Testis (tissue), 5 donors: Measurements from ENCODE around the gene PCDHB8. TPM values are rescaled to one million over a fixed set of nuclear protein-coding genes. Genes with fewer than 3 reads are reported as not detected.
"Not testable (repeated sequence)": the region's sequence is repeated elsewhere in the genome, so short reads cannot be mapped to it uniquely, and the experiment has no call there.

Experiments used
- DNase-seq: peaks from one replicate; pipeline ENCODE4 v3.0.0-alpha.2; 2019
- H3K27ac ChIP-seq, 2 donors: fragments of 200-600 bp; sonication (generic); one replicate each; pipeline ENCODE4 v1.5.1; 2019
- H3K27me3 ChIP-seq: fragments of 200-600 bp; sonication (generic); one replicate; pipeline ENCODE4 v1.5.1; 2019
- H3K36me3 ChIP-seq: fragments of 200-600 bp; sonication (generic); one replicate; pipeline ENCODE4 v1.5.1; 2017; ENCODE audit warnings: low read depth; ENCODE audit errors: missing control alignments
- H3K4me1 ChIP-seq: fragments of 200-600 bp; sonication (generic); one replicate; pipeline ENCODE4 v1.5.1; 2019
- H3K4me3 ChIP-seq, 2 donors: fragments of 200-600 bp; sonication (generic); one replicate each; pipeline ENCODE4 v1.5.1; 2017 to 2019
- H3K9me3 ChIP-seq: fragments of 200-600 bp; sonication (generic); one replicate; pipeline ENCODE4 v1.5.1; 2017
- CTCF ChIP-seq, 3 experiments: fragments of 450-650 bp in 2 of 3; fragments of 200-600 bp in 1 of 3; sonication (generic) in 1 of 3; IDR thresholded peaks; one replicate each; pipeline ENCODE4 v1.5.1; 2016 to 2019; ENCODE audit warnings: antibody characterized with exemption in 3 of 3, mild to moderate bottlenecking in 2 of 3, moderate library complexity in 1 of 3
- POLR2A ChIP-seq: fragments of 450-650 bp; IDR thresholded peaks from one replicate; pipeline ENCODE4 v1.6.1; 2017; ENCODE audit warnings: antibody characterized with exemption, mild to moderate bottlenecking, moderate library complexity
- WGBS, 2 donors: methylation state at CpG; one replicate each; pipeline ENCODE4 v1.1.5; 2018; 5-methylcytosine and 5-hydroxymethylcytosine counted together
- intact Hi-C: fragments of 100-400 bp; cut with DNase I; formaldehyde crosslinking; loops from one replicate; pipeline ENCODE4 v1.15.1; 2023; ENCODE audit warnings: low total_unique reads
- long read RNA-seq, 2 donors: transcript quantifications; one replicate each; lab custom pipeline, GENCODE V29; 2026
- polyA plus RNA-seq: library from polyadenylated mRNA; stranded (reverse); fragments of 350-450 nt; fragmentation: Illumina TruSeq; extraction: RNeasy Lipid Tissue Mini Kit (QIAGEN cat#74804); gene quantifications from one replicate; pipeline ENCODE4 v1.2.3, GENCODE V29; 2014; ENCODE audit warnings: low read depth, low replicate concordance; ENCODE audit not compliant: insufficient read depth
- total RNA-seq, 2 donors: library from RNA; depleted of rRNA; stranded (reverse); fragments of >200 nt; gene quantifications; one replicate each; pipeline ENCODE4 v1.2.3, GENCODE V29; 2016

Gene PCDHB8
- total RNA-seq (1 to 10 TPM; 3.8 to 4.3 TPM), polyA plus RNA-seq (2.1 TPM)
- long read RNA-seq, donor 1: 0 reads
- long read RNA-seq, donor 2, partial matches to known transcripts: 0 of 1 reads
- long read RNA-seq, donor 2, other reads (novel, unspliced or antisense): 0 of 1 reads

- H3K27ac ChIP-seq, H3K4me3 ChIP-seq, H3K4me1 ChIP-seq, H3K27me3 ChIP-seq, H3K36me3 ChIP-seq, H3K9me3 ChIP-seq, intact Hi-C loops: not testable (repeated sequence)
- peak; percentile 78 for DNase-seq
- peak in 1 of 3 experiments; percentile 20 for TF ChIP-seq CTCF (IDR thresholded peaks at IDR 0.05)
- WGBS, 2 donors: 19 to 26% methylated on average over 14 to 15 of the region's 18 CpGs
Measured at GRCh38 chr5:141177577-141178191, at the start of gene PCDHB8. Gene PCDHB8, plus strand, starts transcription at chr5:141177790. Its CDS starts 245 bp downstream, at chr5:141178035.

GRCh38 chr5:141135030-141135717 lies 42.4 kb upstream of the PCDHB8 start, which contains the start of gene PCDHB5:
Gene PCDHB5, plus strand, starts transcription at chr5:141135206. Its CDS starts 229 bp downstream, at chr5:141135435.
- no peaks in the 10 kb centered on the region for H3K9me3 ChIP-seq
- peak within 1 kb of the TSS; percentile 57 for H3K4me3 ChIP-seq
- H3K36me3 ChIP-seq: no peaks in the 10 kb centered on the region
- peak; percentile 88 for DNase-seq
- 14% methylated on average over 22 of the region's 22 CpGs for WGBS, 2 donors
- no peaks in the 10 kb centered on the region for H3K27me3 ChIP-seq
- TF ChIP-seq CTCF (IDR thresholded peaks at IDR 0.05) (peak; percentile 55 to 69 (median 65)), POLR2A (no peak)
- H3K27ac ChIP-seq: peak within 1 kb of the TSS in 1 of 2 donors; percentile 46
- peaks cover 3% of the 10 kb centered on the region for H3K4me1 ChIP-seq
- intact Hi-C loops: no loop called here

GRCh38 chr5:141135718-141136266 lies 41.8 kb upstream of the PCDHB8 start:
- peaks cover 3% of the 10 kb centered on the region for H3K4me1 ChIP-seq

GRCh38 chr5:141137346-141137745 lies 40.2 kb upstream of the PCDHB8 start:
- WGBS, 2 donors: 39 to 49% methylated on average over 26 to 33 of the region's 34 CpGs
- H3K9me3 ChIP-seq: not testable (repeated sequence)

More at GRCh38 chr5:141135718-141136266, 41.8 kb upstream of the PCDHB8 start:
- TF ChIP-seq CTCF (IDR thresholded peaks at IDR 0.05) (no peak), POLR2A (no peak)
- no peak overlapping the region for H3K27ac ChIP-seq
- no peaks in the 10 kb centered on the region for H3K27me3 ChIP-seq
- intact Hi-C loops: no loop called here
- H3K36me3 ChIP-seq: no peaks in the 10 kb centered on the region
- H3K9me3 ChIP-seq: no peaks in the 10 kb centered on the region
- WGBS, 2 donors: 26 to 41% methylated on average over 19 of the region's 19 CpGs
- H3K4me3 ChIP-seq: peak overlapping the region; percentile 57
- DNase-seq: no peak

GRCh38 chr5:141149812-141150211 lies 27.8 kb upstream of the PCDHB8 start, which contains the start of gene PCDHB6:
Gene PCDHB6, plus strand, starts transcription at chr5:141150057. Its CDS starts 201 bp downstream, at chr5:141150258.
- DNase-seq: peak; percentile 74
- intact Hi-C loops: no loop called here
- H3K36me3 ChIP-seq: no peaks in the 10 kb centered on the region
- H3K27ac ChIP-seq: no peak within 1 kb of the TSS
- H3K9me3 ChIP-seq: no peaks in the 10 kb centered on the region
- no peak for TF ChIP-seq POLR2A
- TF ChIP-seq CTCF (IDR thresholded peaks at IDR 0.05): peak; percentile 14 to 30 (median 27)
- no peaks in the 10 kb centered on the region for H3K27me3 ChIP-seq
- H3K4me1 ChIP-seq: no peaks in the 10 kb centered on the region
- 9 to 19% methylated on average over 18 of the region's 18 CpGs for whole genome bisulfite sequencing, 2 donors
- peak within 1 kb of the TSS in 1 of 2 donors; percentile 18 for H3K4me3 ChIP-seq

More at GRCh38 chr5:141137346-141137745, 40.2 kb upstream of the PCDHB8 start:
- H3K27me3 ChIP-seq, H3K36me3 ChIP-seq, intact Hi-C loops, H3K4me1 ChIP-seq, DNase-seq, H3K27ac ChIP-seq: not testable (repeated sequence)
- H3K4me3 ChIP-seq: peak overlapping the region in 1 of 2 donors; percentile 57
